Trophoblast cell (in vitro differentiated cells and primary cell): ENCODE measurements around the gene KCNN3.

Source experiments
- DNase-seq, 2 donors: peaks; one replicate each; pipeline ENCODE4 v3.0.0-alpha.2; 2016
- H2AFZ ChIP-seq: 2 replicates; pipeline ENCODE4 v1.6.1; 2013; ENCODE audit warnings: low read length, moderate library complexity, mild to moderate bottlenecking; ENCODE audit not compliant: insufficient read depth, poor library complexity
- H2AK5ac ChIP-seq: 2 replicates; pipeline ENCODE4 v1.6.1; 2013; ENCODE audit warnings: mild to moderate bottlenecking, low read length
- H2BK120ac ChIP-seq: 2 replicates; pipeline ENCODE4 v1.6.1; 2013; ENCODE audit warnings: low read length, mild to moderate bottlenecking, moderate library complexity; ENCODE audit not compliant: insufficient read depth, poor library complexity
- H2BK12ac ChIP-seq: 2 replicates; pipeline ENCODE4 v1.6.1; 2013; ENCODE audit warnings: mild to moderate bottlenecking, low read length, moderate library complexity
- H2BK5ac ChIP-seq: 2 replicates; pipeline ENCODE4 v1.6.1; 2013; ENCODE audit warnings: low read length, low read depth, moderate library complexity, mild to moderate bottlenecking; ENCODE audit not compliant: poor library complexity
- H3K14ac ChIP-seq: 2 replicates; pipeline ENCODE4 v1.6.1; 2013; ENCODE audit warnings: mild to moderate bottlenecking, low read length
- H3K18ac ChIP-seq: 2 replicates; pipeline ENCODE4 v1.6.1; 2013; ENCODE audit warnings: mild to moderate bottlenecking, low read length
- H3K23ac ChIP-seq: 2 replicates; pipeline ENCODE4 v1.6.1; 2013; ENCODE audit warnings: low read length
- H3K27ac ChIP-seq: 2 replicates; pipeline ENCODE4 v1.5.1; 2013; ENCODE audit warnings: low read depth, mild to moderate bottlenecking, inconsistent platforms, low read length, moderate library complexity
- H3K27me3 ChIP-seq: 2 replicates; pipeline ENCODE4 v1.6.1; 2013; ENCODE audit warnings: inconsistent platforms, mild to moderate bottlenecking, low read length, moderate library complexity; ENCODE audit not compliant: insufficient read depth
- H3K36me3 ChIP-seq, 2 experiments: 1 replicate in 1 of 2; 2 replicates in 1 of 2; pipeline ENCODE4 v1.6.1; 2013; ENCODE audit warnings: low read length in 2 of 2, mild to moderate bottlenecking in 2 of 2, moderate library complexity in 1 of 2; ENCODE audit not compliant: insufficient read depth in 2 of 2, control insufficient read depth in 1 of 2
- H3K4ac ChIP-seq: 2 replicates; pipeline ENCODE4 v1.6.1; 2013; ENCODE audit warnings: low read depth, mild to moderate bottlenecking, low read length, moderate library complexity
- H3K4me1 ChIP-seq, 2 experiments: 1 replicate in 1 of 2; 2 replicates in 1 of 2; pipeline ENCODE4 v1.6.1; 2013; ENCODE audit warnings: low read length in 2 of 2, mild to moderate bottlenecking in 2 of 2, moderate library complexity in 1 of 2; ENCODE audit not compliant: insufficient read depth in 2 of 2, control insufficient read depth in 1 of 2
- H3K4me2 ChIP-seq: 2 replicates; pipeline ENCODE4 v1.6.1; 2013; ENCODE audit warnings: inconsistent platforms, mild to moderate bottlenecking, low read length, moderate library complexity
- H3K4me3 ChIP-seq: 2 replicates; pipeline ENCODE4 v1.5.1; 2013; ENCODE audit warnings: mild to moderate bottlenecking, low read depth, low read length, inconsistent platforms
- H3K79me1 ChIP-seq: one replicate; pipeline ENCODE4 v1.6.1; 2013; ENCODE audit warnings: low read length
- H3K79me2 ChIP-seq: 2 replicates; pipeline ENCODE4 v1.6.1; 2013; ENCODE audit warnings: low read length, mild to moderate bottlenecking; ENCODE audit not compliant: control insufficient read depth, insufficient read depth, poor library complexity
- H3K9ac ChIP-seq: 2 replicates; pipeline ENCODE4 v1.6.1; 2013; ENCODE audit warnings: mild to moderate bottlenecking, low read length
- H3K9me3 ChIP-seq: 2 replicates; pipeline ENCODE4 v1.6.1; 2013; ENCODE audit warnings: low read depth, mild to moderate bottlenecking, control low read depth, inconsistent platforms, low read length; ENCODE audit not compliant: insufficient read depth
- H4K12ac ChIP-seq: 2 replicates; pipeline ENCODE4 v1.6.1; 2013; ENCODE audit warnings: low read depth, mild to moderate bottlenecking, low read length, moderate library complexity
- H4K8ac ChIP-seq: 2 replicates; pipeline ENCODE4 v1.6.1; 2013; ENCODE audit warnings: low read depth, mild to moderate bottlenecking, low read length, moderate library complexity
- H4K91ac ChIP-seq: one replicate; pipeline ENCODE4 v1.6.1; 2013; ENCODE audit warnings: low read depth, mild to moderate bottlenecking, low read length, moderate library complexity
- WGBS: extraction: QIAGEN DNeasy Blood & Tissue Kit; methylation state at CpG from one replicate; pipeline ENCODE4 v1.1.7; 2013; ENCODE audit warnings: missing lambda C conversion rate; ENCODE audit not compliant: insufficient read length, insufficient coverage; ENCODE audit errors: extremely low coverage; 5-methylcytosine and 5-hydroxymethylcytosine counted together

Gene KCNN3

GRCh38 chr1:154848983-154849382, 21.1 kb downstream of the KCNN3 start:
- no peak for DNase-seq
- Histone ChIP-seq H3K27ac (no peak overlapping the region), H3K79me1 (no peaks in the 10 kb centered on the region), H4K8ac (no peak overlapping the region), H4K91ac (no peak overlapping the region), H2AK5ac (no peak overlapping the region), H3K4me3 (no peak overlapping the region), H2BK12ac (no peak overlapping the region), H3K4me2 (no peak overlapping the region), H2AFZ (no peak overlapping the region), H2BK5ac (no peak overlapping the region), H3K14ac (no peak overlapping the region), H3K79me2 (no peaks in the 10 kb centered on the region), H3K23ac (no peak overlapping the region), H3K18ac (no peak overlapping the region), H3K27me3 (no peaks in the 10 kb centered on the region), H3K9ac (no peak overlapping the region), H4K12ac (no peak overlapping the region), H3K9me3 (peaks cover 5% of the 10 kb centered on the region), H3K36me3 (no peaks in the 10 kb centered on the region), H2BK120ac (no peak overlapping the region), H3K4me1 (peaks cover 0 to 3% of the 10 kb centered on the region in 2 experiments), H3K4ac (no peak overlapping the region)
- no CpG with 5 or more reads among the region's 4 CpGs for WGBS

GRCh38 chr1:154847891-154848290, 22.2 kb downstream of the KCNN3 start:
- Histone ChIP-seq H3K9me3 (peaks cover 5% of the 10 kb centered on the region), H2BK5ac (no peak overlapping the region), H3K9ac (no peak overlapping the region), H2BK12ac (no peak overlapping the region), H3K36me3 (no peaks in the 10 kb centered on the region), H3K27ac (no peak overlapping the region), H3K27me3 (no peaks in the 10 kb centered on the region), H3K4me2 (no peak overlapping the region), H4K12ac (no peak overlapping the region), H3K4ac (no peak overlapping the region), H3K79me1 (no peaks in the 10 kb centered on the region), H4K8ac (no peak overlapping the region), H2BK120ac (no peak overlapping the region), H3K79me2 (no peaks in the 10 kb centered on the region), H2AFZ (no peak overlapping the region), H3K14ac (no peak overlapping the region), H4K91ac (no peak overlapping the region), H3K18ac (no peak overlapping the region), H3K4me3 (no peak overlapping the region), H3K4me1 (peaks cover 0 to 6% of the 10 kb centered on the region in 2 experiments), H2AK5ac (no peak overlapping the region), H3K23ac (no peak overlapping the region)
- no peak for DNase-seq
- WGBS, result no CpG with 5 or more reads among the region's 13 CpGs

- Histone ChIP-seq H2AFZ (no peak overlapping the region), H3K4me1 (peaks cover 0 to 6% of the 10 kb centered on the region in 2 experiments), H3K18ac (no peak overlapping the region), H3K23ac (no peak overlapping the region), H3K14ac (no peak overlapping the region), H3K4ac (no peak overlapping the region), H3K9ac (no peak overlapping the region), H3K79me1 (no peaks in the 10 kb centered on the region), H4K12ac (no peak overlapping the region), H4K8ac (no peak overlapping the region), H3K4me3 (no peak overlapping the region), H4K91ac (no peak overlapping the region), H3K36me3 (no peaks in the 10 kb centered on the region), H2BK12ac (no peak overlapping the region), H2BK120ac (no peak overlapping the region), H3K27ac (no peak overlapping the region), H2AK5ac (no peak overlapping the region), H3K79me2 (no peaks in the 10 kb centered on the region), H3K9me3 (peaks cover 5% of the 10 kb centered on the region), H3K4me2 (no peak overlapping the region), H3K27me3 (no peaks in the 10 kb centered on the region), H2BK5ac (no peak overlapping the region)
- no CpG with 5 or more reads among the region's 19 CpGs for WGBS
- no peak for DNase-seq
Measured at GRCh38 chr1:154846565-154847442, 23.3 kb downstream of the KCNN3 start.

- no peak overlapping the region for H3K14ac ChIP-seq
- no peak overlapping the region for H3K18ac ChIP-seq
- no peak overlapping the region for H3K23ac ChIP-seq
- no peak overlapping the region for H3K27ac ChIP-seq
- no peak overlapping the region for H3K4me2 ChIP-seq
- H4K91ac ChIP-seq, result no peak overlapping the region
- no peak overlapping the region for H3K9ac ChIP-seq
- no peak overlapping the region for H3K4me3 ChIP-seq
- H2AK5ac ChIP-seq, result no peak overlapping the region
- H3K79me1 ChIP-seq, result no peaks in the 10 kb centered on the region
- no peak overlapping the region for H3K4ac ChIP-seq
- no peak overlapping the region for H2BK120ac ChIP-seq
- no peaks in the 10 kb centered on the region for H3K79me2 ChIP-seq
- no peak overlapping the region for H2BK12ac ChIP-seq
- no peaks in the 10 kb centered on the region for H3K36me3 ChIP-seq
- no peak overlapping the region for H4K8ac ChIP-seq
- no peaks in the 10 kb centered on the region for H3K27me3 ChIP-seq
- H3K4me1 ChIP-seq, result peaks cover under 1 to 6% of the 10 kb centered on the region in 2 experiments
- no CpG with 5 or more reads among the region's 6 CpGs for WGBS
- no peak for DNase-seq
- no peak overlapping the region for H4K12ac ChIP-seq
- H2BK5ac ChIP-seq, result no peak overlapping the region
- no peak overlapping the region for H2AFZ ChIP-seq
- H3K9me3 ChIP-seq, result peaks cover 5% of the 10 kb centered on the region
Measured at GRCh38 chr1:154845879-154846278, 24.2 kb downstream of the KCNN3 start.
